ENCODE data around the gene COL20A1.

- TF ChIP-seq CTCF (IDR thresholded peaks at IDR 0.05) (no peak), POLR2A (IDR thresholded peaks at IDR 0.05) (no peak)
Measured at GRCh38 chr20:63254606-63255384, 38.2 kb upstream of the COL20A1 start.

Measured in tibial nerve (tissue), 3 donors.